CD14-positive monocyte (primary cell): Measurements from ENCODE around the gene PRDM11. TPM values are rescaled to one million over a fixed set of nuclear protein-coding genes. Genes with fewer than 3 reads are reported as not detected.

ENCODE experiments used
- DNase-seq, 3 donors: peaks; one replicate each; pipeline ENCODE4 v3.0.0-alpha.2; 2011 to 2022
- H2AFZ ChIP-seq: 2 replicates; pipeline ENCODE4 v1.6.0; 2012; ENCODE audit warnings: mild to moderate bottlenecking, low read depth, low read length, inconsistent platforms; ENCODE audit not compliant: insufficient read depth, poor library complexity, severe bottlenecking
- H3K27ac ChIP-seq, 2 donors: 1 replicate in 1 of 2; 2 replicates in 1 of 2; pipeline ENCODE4 v1.5.1; 2012 to 2013; ENCODE audit warnings: low read length in 2 of 2, control low read depth in 1 of 2, inconsistent platforms in 1 of 2, low read depth in 1 of 2, mild to moderate bottlenecking in 1 of 2
- H3K27me3 ChIP-seq, 2 donors: one replicate each; pipeline versions ENCODE4 v1.6.0 to v1.6.1; 2011 to 2013; ENCODE audit warnings: low read length in 2 of 2; ENCODE audit not compliant: control insufficient read depth in 2 of 2, insufficient read depth in 2 of 2
- H3K36me3 ChIP-seq, 2 donors: replicated peaks in 1 of 2; 1 replicate in 1 of 2; 2 replicates in 1 of 2; pipeline versions ENCODE4 v1.5.1 to v1.6.1; 2012 to 2013; ENCODE audit warnings: low read length in 2 of 2, control low read depth in 1 of 2, inconsistent platforms in 1 of 2, mild to moderate bottlenecking in 1 of 2; ENCODE audit not compliant: insufficient read depth in 2 of 2, control insufficient read depth in 1 of 2
- H3K4me1 ChIP-seq, 2 donors: 1 replicate in 1 of 2; 2 replicates in 1 of 2; pipeline versions ENCODE4 v1.5.1 to v1.6.1; 2012 to 2013; ENCODE audit warnings: low read length in 2 of 2, control low read depth in 1 of 2, inconsistent platforms in 1 of 2, mild to moderate bottlenecking in 1 of 2, moderate library complexity in 1 of 2; ENCODE audit not compliant: insufficient read depth in 2 of 2, control insufficient read depth in 1 of 2
- H3K4me2 ChIP-seq: replicated peaks from 2 replicates; pipeline ENCODE3; 2012; ENCODE audit warnings: low read length, moderate library complexity, mild to moderate bottlenecking; ENCODE audit not compliant: poor library complexity, severe bottlenecking; ENCODE audit errors: extremely low read depth
- H3K4me3 ChIP-seq, 3 experiments: fragments of 200-600 bp in 1 of 3; sonication (generic) in 1 of 3; replicated peaks in 1 of 3; 1 replicate in 2 of 3; 2 replicates in 1 of 3; pipeline ENCODE4 v1.5.1; 2011 to 2013; ENCODE audit warnings: low read length in 3 of 3, mild to moderate bottlenecking in 3 of 3, control low read depth in 2 of 3, low read depth in 2 of 3, inconsistent platforms in 1 of 3, moderate library complexity in 1 of 3
- H3K79me2 ChIP-seq: 2 replicates; pipeline ENCODE4 v1.6.0; 2012; ENCODE audit warnings: mild to moderate bottlenecking, control low read depth, inconsistent platforms, low read length, moderate library complexity; ENCODE audit not compliant: insufficient read depth
- H3K9ac ChIP-seq: 2 replicates; pipeline ENCODE4 v1.6.0; 2017; ENCODE audit warnings: low read length, mild to moderate bottlenecking; ENCODE audit not compliant: insufficient read depth, poor library complexity, severe bottlenecking
- H3K9me3 ChIP-seq, 2 donors: replicated peaks in 1 of 2; 1 replicate in 1 of 2; 2 replicates in 1 of 2; pipeline versions ENCODE4 v1.5.1 to v1.6.1; 2012 to 2013; ENCODE audit warnings: low read length in 2 of 2, control low read depth in 1 of 2; ENCODE audit not compliant: control insufficient read depth in 1 of 2, insufficient read depth in 1 of 2
- H4K20me1 ChIP-seq: 2 replicates; pipeline ENCODE4 v1.6.0; 2012; ENCODE audit warnings: mild to moderate bottlenecking, low read length, control low read depth, moderate library complexity; ENCODE audit not compliant: insufficient read depth
- H3K27ac Mint-ChIP-seq, 7 donors: one replicate each; pipeline ENCODE4 v1.8.0; 2020; ENCODE audit warnings: mild to moderate bottlenecking in 7 of 7, mixed read lengths in 7 of 7, moderate library complexity in 6 of 7, inconsistent platforms in 2 of 7
- H3K27me3 Mint-ChIP-seq, 3 donors: one replicate each; pipeline ENCODE4 v1.8.0; 2021 to 2022; ENCODE audit warnings: low read depth in 3 of 3, mild to moderate bottlenecking in 3 of 3, mixed read lengths in 3 of 3, moderate library complexity in 3 of 3, inconsistent platforms in 1 of 3
- H3K36me3 Mint-ChIP-seq, 2 donors: one replicate each; pipeline ENCODE4 v1.8.0; 2020; ENCODE audit warnings: mixed read lengths in 2 of 2, inconsistent platforms in 1 of 2, mild to moderate bottlenecking in 1 of 2
- H3K4me1 Mint-ChIP-seq: one replicate; pipeline ENCODE4 v1.8.0; 2020; ENCODE audit warnings: mild to moderate bottlenecking, mixed read lengths
- H3K4me3 Mint-ChIP-seq, 2 donors: one replicate each; pipeline ENCODE4 v1.8.0; 2020; ENCODE audit warnings: mild to moderate bottlenecking in 2 of 2, mixed read lengths in 2 of 2, moderate library complexity in 1 of 2
- H3K9me3 Mint-ChIP-seq, 7 donors: one replicate each; pipeline ENCODE4 v1.8.0; 2020 to 2022; ENCODE audit warnings: mixed read lengths in 7 of 7, mild to moderate bottlenecking in 6 of 7, moderate library complexity in 6 of 7, inconsistent platforms in 2 of 7
- WGBS: methylation state at CpG from one replicate; pipeline ENCODE4 v1.1.5; 2013; ENCODE audit warnings: missing lambda C conversion rate; ENCODE audit not compliant: insufficient coverage; 5-methylcytosine and 5-hydroxymethylcytosine counted together
- intact Hi-C, 2 donors: fragments of 100-400 bp; cut with micrococcal nuclease; formaldehyde crosslinking; loops; one replicate each; pipeline versions ENCODE4 v1.15.0 to v1.15.1; 2023
- polyA plus RNA-seq, 3 donors: library from polyadenylated mRNA; depleted of rRNA in 1 of 3; unstranded in 2 of 3; stranded (reverse) in 1 of 3; fragments of 300-500 nt in 2 of 3; fragments of >200 nt in 1 of 3; fragmentation: Illumina TruSeq in 2 of 3; gene quantifications; 1 replicate in 2 of 3; 2 replicates in 1 of 3; pipeline ENCODE4 v1.2.3, GENCODE V29; 2012 to 2021
- TF ChIP-seq, protein P1 (sequence below): fragments of 200-600 bp; IDR thresholded peaks from one replicate; pipeline ENCODE4 v1.8.0; 2022; ENCODE audit warnings: antibody characterized with exemption, mild to moderate bottlenecking

The PRDM11 gene
- polyA plus RNA-seq, 3 donors, result 0.48 to 1.8 TPM; not detected in 1

DNA sequence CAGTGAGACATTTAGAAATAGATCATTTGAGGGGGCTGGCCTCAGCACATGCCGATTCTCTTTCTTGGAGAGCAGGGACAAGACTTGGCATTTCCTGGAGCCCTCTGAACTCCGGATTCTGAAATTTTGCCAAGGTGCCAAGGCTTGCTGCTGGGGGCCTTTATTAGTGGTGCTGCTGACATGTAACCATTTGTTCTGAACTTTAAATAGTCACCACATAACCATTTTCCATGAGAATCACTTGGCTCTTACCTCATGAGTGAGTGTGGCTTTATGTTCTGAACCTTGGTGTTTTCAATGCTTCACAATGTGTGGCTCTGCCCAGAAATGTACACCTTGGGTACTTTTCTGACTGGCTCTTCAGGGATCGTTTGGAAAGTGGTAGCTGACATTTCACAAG, 106.4 kb downstream of the PRDM11 start:
- H3K79me2 ChIP-seq, result no peaks in the 10 kb centered on the region
- Mint-ChIP-seq H3K4me1 (no peaks in the 10 kb centered on the region), H3K4me3 (no peak overlapping the region), H3K27me3 (peaks cover 4 to 8% (median 5%) of the 10 kb centered on the region in 3 donors), H3K27ac (no peak overlapping the region), H3K36me3 (no peaks in the 10 kb centered on the region), H3K9me3 (peaks cover 0 to 2% (median 0%) of the 10 kb centered on the region in 7 donors)
- no peak overlapping the region for H3K27ac ChIP-seq
- no peak for DNase-seq
- 86% methylated on average over 3 of the region's 3 CpGs for WGBS
- no peak overlapping the region for H3K4me3 ChIP-seq
- TF ChIP-seq, protein P1, sequence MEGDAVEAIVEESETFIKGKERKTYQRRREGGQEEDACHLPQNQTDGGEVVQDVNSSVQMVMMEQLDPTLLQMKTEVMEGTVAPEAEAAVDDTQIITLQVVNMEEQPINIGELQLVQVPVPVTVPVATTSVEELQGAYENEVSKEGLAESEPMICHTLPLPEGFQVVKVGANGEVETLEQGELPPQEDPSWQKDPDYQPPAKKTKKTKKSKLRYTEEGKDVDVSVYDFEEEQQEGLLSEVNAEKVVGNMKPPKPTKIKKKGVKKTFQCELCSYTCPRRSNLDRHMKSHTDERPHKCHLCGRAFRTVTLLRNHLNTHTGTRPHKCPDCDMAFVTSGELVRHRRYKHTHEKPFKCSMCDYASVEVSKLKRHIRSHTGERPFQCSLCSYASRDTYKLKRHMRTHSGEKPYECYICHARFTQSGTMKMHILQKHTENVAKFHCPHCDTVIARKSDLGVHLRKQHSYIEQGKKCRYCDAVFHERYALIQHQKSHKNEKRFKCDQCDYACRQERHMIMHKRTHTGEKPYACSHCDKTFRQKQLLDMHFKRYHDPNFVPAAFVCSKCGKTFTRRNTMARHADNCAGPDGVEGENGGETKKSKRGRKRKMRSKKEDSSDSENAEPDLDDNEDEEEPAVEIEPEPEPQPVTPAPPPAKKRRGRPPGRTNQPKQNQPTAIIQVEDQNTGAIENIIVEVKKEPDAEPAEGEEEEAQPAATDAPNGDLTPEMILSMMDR, result no peak
- H4K20me1 ChIP-seq, result no peaks in the 10 kb centered on the region
- no peaks in the 10 kb centered on the region for H3K9me3 ChIP-seq
- no peak overlapping the region for H2AFZ ChIP-seq
- H3K4me1 ChIP-seq, result no peaks in the 10 kb centered on the region
- no peak overlapping the region for H3K4me2 ChIP-seq
- intact Hi-C loops, result no loop called here
- H3K9ac ChIP-seq, result no peak overlapping the region
- no peaks in the 10 kb centered on the region for H3K27me3 ChIP-seq
- no peaks in the 10 kb centered on the region for H3K36me3 ChIP-seq

DNA sequence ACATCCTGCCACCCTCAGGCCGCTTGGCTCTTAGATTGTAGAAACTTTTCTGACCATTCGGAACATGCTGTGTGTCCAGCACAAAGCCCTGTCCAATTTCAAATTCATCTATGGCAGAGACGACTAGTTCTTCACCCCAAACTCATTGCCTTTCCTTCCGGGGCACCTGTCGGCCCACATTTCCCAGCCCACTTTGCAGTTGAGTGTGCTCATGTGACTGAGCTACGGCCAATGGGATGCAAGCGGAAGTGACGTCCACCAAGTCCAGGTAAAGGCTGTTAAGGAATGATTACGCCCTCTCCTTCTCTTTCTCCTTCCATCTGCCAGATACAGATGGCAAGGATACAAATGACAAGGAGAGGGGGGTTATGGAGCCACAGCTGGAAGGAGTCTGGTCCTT, 107.2 kb downstream of the PRDM11 start:
- H3K4me3 Mint-ChIP-seq, result no peak overlapping the region
- no peaks in the 10 kb centered on the region for H3K27me3 ChIP-seq
- H3K36me3 ChIP-seq, result no peaks in the 10 kb centered on the region
- H3K79me2 ChIP-seq, result no peaks in the 10 kb centered on the region
- DNase-seq, result no peak
- TF ChIP-seq, protein P1, result no peak
- peaks cover 5 to 8% (median 7%) of the 10 kb centered on the region in 3 donors for H3K27me3 Mint-ChIP-seq
- H3K4me2 ChIP-seq, result no peak overlapping the region
- intact Hi-C loops, result no loop called here
- H3K4me3 ChIP-seq, result no peak overlapping the region
- H3K36me3 Mint-ChIP-seq, result no peaks in the 10 kb centered on the region
- H3K9me3 ChIP-seq, result no peaks in the 10 kb centered on the region
- H3K27ac Mint-ChIP-seq, result no peak overlapping the region
- no peak overlapping the region for H2AFZ ChIP-seq
- no peaks in the 10 kb centered on the region for H4K20me1 ChIP-seq
- H3K27ac ChIP-seq, result no peak overlapping the region
- H3K4me1 ChIP-seq, result no peaks in the 10 kb centered on the region
- WGBS, result 97% methylated on average over 5 of the region's 9 CpGs
- no peak overlapping the region for H3K9ac ChIP-seq
- peaks cover 0 to 2% (median 0%) of the 10 kb centered on the region in 7 donors for H3K9me3 Mint-ChIP-seq
- no peaks in the 10 kb centered on the region for H3K4me1 Mint-ChIP-seq
